Measurements from ENCODE around the gene EIF3A.
"Not testable (repeated sequence)": the region's sequence is repeated elsewhere in the genome, so short reads cannot be mapped to it uniquely, and the experiment has no call there.

Gene EIF3A, protein sequence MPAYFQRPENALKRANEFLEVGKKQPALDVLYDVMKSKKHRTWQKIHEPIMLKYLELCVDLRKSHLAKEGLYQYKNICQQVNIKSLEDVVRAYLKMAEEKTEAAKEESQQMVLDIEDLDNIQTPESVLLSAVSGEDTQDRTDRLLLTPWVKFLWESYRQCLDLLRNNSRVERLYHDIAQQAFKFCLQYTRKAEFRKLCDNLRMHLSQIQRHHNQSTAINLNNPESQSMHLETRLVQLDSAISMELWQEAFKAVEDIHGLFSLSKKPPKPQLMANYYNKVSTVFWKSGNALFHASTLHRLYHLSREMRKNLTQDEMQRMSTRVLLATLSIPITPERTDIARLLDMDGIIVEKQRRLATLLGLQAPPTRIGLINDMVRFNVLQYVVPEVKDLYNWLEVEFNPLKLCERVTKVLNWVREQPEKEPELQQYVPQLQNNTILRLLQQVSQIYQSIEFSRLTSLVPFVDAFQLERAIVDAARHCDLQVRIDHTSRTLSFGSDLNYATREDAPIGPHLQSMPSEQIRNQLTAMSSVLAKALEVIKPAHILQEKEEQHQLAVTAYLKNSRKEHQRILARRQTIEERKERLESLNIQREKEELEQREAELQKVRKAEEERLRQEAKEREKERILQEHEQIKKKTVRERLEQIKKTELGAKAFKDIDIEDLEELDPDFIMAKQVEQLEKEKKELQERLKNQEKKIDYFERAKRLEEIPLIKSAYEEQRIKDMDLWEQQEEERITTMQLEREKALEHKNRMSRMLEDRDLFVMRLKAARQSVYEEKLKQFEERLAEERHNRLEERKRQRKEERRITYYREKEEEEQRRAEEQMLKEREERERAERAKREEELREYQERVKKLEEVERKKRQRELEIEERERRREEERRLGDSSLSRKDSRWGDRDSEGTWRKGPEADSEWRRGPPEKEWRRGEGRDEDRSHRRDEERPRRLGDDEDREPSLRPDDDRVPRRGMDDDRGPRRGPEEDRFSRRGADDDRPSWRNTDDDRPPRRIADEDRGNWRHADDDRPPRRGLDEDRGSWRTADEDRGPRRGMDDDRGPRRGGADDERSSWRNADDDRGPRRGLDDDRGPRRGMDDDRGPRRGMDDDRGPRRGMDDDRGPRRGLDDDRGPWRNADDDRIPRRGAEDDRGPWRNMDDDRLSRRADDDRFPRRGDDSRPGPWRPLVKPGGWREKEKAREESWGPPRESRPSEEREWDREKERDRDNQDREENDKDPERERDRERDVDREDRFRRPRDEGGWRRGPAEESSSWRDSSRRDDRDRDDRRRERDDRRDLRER (N-terminal part only)

DNA sequence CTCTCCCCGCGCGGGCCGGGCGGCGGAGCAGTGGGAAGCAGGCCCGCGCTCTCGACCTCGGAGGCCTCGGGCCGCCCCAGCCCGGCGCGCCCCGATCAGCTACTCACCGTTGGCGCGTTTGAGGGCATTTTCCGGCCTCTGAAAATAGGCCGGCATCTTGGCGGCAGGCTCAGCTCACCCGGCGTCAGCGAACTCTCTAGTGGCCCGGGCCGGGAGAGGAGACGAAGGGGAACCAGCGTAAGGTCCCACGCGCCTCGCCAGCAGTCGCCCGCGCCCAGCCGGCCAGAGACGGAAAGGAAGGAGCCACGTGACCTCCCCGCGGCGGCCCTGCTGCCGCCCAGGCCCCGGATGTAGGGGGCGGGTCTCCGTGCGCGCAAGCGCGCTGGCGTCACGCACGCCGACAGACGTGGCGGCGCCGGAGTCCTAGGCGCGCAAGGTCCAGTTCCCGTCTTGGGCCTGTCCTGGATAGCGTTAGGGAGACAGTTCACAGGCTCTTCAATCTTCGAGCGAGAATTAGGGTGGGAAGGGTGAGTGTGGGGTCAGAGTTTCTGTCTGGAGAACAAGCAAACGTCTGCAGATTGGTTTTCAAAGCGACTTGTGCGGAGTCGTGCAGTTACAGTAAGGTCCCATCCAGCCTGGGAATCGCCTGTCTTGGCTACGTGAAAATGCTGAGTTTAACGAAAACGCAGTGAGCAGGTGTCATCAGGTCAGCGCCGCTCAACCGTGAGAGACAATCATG lies at the start of gene EIF3A:
TSS of gene EIF3A (minus strand) at position 297 of the 739 bp plus-strand sequence. CDS start at position 156, 141 bp downstream.
- peak; percentile 82 to 93 (median 86) for DNase-seq

DNA sequence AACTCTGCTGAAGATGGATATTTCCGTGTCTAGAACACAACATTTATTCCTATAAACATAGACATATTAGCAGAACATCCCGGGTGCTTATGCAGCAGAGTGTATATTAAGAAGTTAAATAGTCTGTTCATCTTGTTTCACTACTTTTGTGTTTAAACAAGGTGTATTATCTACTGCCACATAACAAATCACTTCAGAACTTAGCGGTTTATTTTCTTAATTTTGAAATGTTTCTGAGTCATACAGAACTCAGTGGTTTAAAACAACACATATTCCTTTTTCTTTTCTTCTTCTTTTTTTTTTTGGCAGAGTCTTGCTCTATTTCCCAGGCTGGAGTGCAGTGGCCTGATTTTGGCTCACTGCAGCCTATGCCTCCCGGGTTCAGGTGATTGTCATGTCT lies 49.1 kb upstream of the EIF3A start:
- no peak for DNase-seq

DNA sequence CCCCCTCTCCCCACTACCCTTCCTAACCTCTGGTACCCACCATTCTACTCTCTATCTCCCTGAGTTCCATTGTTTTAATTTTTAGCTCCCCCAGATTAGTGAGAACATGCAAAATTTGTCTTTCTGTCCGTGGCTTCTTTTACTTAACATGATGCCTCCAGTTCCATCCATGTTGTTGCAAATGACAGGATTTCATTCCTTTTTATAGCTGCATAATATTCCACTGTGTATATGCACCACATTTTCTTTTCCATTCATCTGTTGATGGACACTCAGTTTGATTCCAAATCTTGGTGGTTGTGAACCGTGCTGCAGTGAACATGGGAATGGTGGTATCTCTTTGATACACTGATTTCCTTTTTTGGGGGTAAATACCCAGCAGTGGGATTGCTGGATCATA lies 45.3 kb upstream of the EIF3A start:
- no peak for DNase-seq

DNA sequence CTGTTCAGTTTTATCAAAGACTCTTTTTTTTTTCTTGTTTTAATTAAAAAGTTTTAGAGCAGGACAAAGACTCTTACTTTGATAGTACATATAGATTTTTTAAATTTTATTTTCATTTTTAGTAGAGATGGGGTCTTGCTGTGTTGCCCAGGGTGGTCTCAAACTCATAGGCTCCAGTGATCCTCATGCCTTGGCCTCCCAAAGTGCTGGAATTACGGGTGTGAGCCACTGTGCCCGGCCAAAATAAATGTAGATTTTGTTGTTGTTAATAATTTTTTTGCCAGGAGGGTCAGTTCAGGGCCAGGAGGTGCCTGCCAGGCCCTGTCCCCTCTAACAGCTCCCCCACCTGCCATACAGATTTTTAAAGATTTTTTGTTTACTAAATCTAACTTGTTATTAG lies 40.3 kb upstream of the EIF3A start:
- no peak for DNase-seq

DNA sequence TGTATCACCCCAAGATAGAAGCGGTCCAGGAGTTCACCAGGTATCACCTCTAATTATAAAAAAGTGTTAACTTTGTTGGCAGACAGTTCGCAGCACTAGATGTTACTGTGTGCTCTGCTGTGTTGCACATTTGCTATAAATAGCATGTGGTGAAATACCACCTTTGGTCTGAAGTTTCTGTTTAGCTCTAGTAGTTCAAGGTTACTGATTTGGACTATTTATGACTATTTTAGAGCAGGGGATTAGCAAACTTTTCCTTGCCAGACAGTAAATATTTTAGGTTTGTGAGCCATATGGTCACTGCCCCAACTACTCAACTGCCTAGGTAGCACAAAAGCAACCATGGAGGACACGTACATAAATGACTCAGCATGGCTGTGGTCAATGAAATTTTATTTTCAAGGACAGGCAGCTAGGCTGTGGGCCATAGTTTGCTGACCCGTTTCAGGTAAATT lies 39.8 kb upstream of the EIF3A start:
- no peak for DNase-seq

- no peak for DNase-seq
These were observed 38.8 kb upstream of the EIF3A start for GRCh38 chr10:119119400-119119799.

GRCh38 chr10:119118231-119118630 lies 37.6 kb upstream of the EIF3A start:
- DNase-seq: no peak

- no peak for DNase-seq
These were observed 35.8 kb upstream of the EIF3A start for GRCh38 chr10:119116326-119116951.

DNA sequence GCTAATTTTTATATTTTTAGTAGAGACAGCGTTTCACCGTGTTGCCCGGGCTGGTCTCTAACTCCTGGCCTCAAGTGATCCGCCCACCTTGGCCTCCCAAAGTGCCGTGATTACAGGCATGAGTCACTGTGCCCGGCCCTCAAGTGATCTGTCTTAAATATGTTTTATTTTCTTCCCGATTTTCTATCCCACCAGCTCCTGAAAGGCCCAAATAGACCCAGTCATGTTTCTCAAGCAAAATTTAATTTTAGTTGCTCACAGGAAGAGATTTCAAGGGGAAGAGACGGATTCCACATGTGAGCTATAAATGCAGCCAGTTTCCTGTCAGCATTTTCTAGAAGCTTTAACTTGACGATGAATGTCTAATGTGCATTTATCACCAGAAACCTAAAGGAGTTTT lies 35.3 kb upstream of the EIF3A start:
- no peak for DNase-seq

- DNase-seq: no peak
These were observed 33.4 kb upstream of the EIF3A start for GRCh38 chr10:119113751-119114732.

DNA sequence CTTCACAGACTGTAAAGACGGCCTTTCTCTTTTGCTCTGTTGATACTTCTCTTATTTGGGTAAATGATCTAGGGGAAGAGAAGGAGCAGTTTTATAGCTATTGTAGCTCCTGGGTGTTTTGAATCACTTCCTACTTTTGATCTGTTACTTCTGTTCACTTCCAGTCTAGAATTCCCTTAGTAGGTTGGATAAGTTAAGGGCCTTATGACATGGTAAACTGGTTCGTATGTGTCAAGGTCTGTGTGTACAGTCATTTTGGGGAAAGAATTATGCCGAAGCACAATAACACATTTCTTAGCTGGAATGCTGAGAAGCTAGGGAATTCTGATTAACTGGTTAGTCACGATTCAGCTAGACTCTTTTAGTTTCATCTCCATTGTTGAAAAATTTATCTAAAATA lies 31.4 kb upstream of the EIF3A start:
- DNase-seq: no peak

DNA sequence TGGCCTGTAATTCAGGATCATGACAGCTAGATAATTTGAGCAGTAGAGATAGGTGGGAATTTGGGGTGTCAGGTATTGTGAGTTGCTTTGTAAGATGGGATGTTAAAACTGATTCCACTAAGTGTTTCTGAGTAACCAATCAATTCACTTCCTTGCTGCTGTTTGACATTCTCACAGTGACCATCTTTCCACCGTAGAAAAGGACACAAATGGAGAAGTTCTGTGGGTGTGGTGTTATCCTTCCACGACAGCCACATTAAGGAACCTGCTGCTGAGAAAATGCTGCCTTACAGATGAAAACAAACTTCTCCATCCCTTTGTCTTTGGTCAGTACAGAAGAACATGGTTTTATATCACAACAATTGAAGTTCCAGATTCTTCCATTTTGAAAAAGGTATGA lies 27.2 kb upstream of the EIF3A start:
- not testable (repeated sequence) for DNase-seq

DNA sequence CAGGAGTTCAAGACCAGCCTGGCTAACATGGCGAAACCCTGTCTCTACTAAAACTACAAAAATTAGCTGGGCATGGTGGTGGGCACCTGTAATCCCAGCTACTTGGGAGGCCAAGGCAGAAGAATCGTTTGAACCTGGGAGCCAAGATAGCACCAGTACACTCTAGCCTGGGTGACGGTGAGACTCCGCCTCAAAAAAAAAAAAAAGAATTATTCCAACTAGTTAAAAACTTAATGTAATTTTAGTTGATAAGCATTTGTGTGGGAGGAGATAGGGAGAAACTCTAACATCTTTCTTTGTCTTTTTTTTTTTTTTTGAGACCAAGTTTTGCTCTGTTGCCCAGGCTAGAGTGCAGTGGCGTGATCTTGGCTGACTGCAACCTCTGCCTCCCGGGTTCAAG lies 26.5 kb upstream of the EIF3A start:
- not testable (repeated sequence) for DNase-seq

DNA sequence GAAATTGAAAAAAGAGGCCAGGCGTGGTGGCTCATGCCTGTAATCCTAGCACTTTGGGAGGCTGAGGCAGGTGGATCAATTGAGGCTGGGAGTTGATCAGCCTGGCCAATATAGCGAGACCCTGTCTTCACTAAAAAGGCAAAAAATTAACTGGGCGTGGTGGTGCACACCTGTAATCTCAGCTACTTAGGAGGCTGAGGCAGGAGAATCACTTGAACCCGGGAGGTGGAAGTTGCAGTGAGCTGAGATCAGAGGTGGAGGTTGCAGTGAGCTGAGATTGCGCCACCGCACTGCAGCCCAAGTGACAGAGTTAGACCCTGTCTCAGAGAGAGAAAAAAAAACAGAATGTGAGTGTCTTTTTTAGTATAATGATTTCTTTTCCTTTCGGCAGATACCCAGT lies 25.3 kb upstream of the EIF3A start:
- not testable (repeated sequence) for DNase-seq

DNA sequence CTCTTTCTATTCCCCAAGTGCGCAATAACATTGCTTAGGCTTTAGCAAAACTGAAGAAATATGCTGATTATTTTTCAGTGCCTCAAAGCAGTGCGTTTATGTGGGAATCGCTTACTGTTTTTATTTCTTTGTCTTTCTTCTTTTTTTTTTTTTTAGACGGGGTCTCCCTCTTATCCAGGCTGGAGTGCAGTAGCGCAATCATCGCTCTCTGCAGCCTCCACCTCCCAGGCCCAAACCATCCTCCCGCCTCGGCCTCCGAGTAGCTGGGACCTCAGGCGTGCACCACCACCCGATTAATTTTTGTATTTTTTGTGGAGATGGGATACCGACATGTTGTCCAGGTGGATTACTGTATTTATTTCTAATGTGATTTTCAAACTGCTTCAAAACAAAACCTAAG lies 24.5 kb upstream of the EIF3A start:
- no peak for DNase-seq

DNA sequence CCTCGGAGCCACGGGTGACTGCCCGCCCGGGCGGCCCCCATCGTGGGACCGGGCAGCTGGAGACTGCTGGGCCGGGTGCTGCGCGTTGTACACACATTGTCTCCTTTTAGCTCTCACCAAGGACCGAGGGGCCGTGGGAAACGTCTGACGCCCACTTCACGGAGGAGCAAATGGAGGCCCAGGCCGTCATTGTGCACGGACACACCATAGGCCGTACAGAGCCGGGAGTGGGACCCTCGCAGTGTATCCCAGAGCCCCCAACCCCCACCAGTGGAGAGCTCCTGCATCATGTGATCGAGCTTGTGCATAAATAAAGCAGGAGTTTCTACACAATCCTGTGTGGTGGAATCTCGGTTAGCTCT lies 24.0 kb upstream of the EIF3A start:
- peak in 1 of 6 experiments; percentile 18 for DNase-seq

GRCh38 chr10:119103903-119104653 lies 23.5 kb upstream of the EIF3A start, which contains the start of gene DENND10:
TSS of gene DENND10 (plus strand) at chr10:119104113. CDS start at chr10:119104143, 30 bp downstream.
- DNase-seq: peak; percentile 52 to 80 (median 76)

GRCh38 chr10:119103241-119103902 lies 22.8 kb upstream of the EIF3A start:
- DNase-seq: peak in 1 of 6 experiments; percentile 31

Measured in stimulated activated naive CD4-positive, alpha-beta T cell (primary cell).